IMR-90 (cell line): ENCODE results near the gene MYT1. TPM values are rescaled to one million over a fixed set of nuclear protein-coding genes. Genes with fewer than 3 reads are reported as not detected.

Experiments
- ATAC-seq: fragments of 200-7000 bp; cut with Tn5 transposase; 2 replicates; pipeline ENCODE4 v1.9.1; 2020; ENCODE audit warnings: low read depth, mild to moderate bottlenecking, moderate library complexity
- BruUV-seq: library from RNA; stranded (reverse); fragments of 400-500 nt; replicated peaks from 2 replicates; lab custom pipeline; 2021; lab: Mats Ljungman, UMichigan
- CTCF ChIA-PET: fragments of 300-600 bp; formaldehyde crosslinking; extraction: SDS; loops from one replicate; lab custom pipeline; 2021; ENCODE audit warnings: antibody characterized with exemption; lab: Yijun Ruan, JAX
- POLR2A ChIA-PET: fragments of 300-600 bp; sonication (Branson Sonifier 250); formaldehyde crosslinking; loops from one replicate; lab custom pipeline; 2022; ENCODE audit warnings: antibody characterized with exemption; ENCODE audit not compliant: unreplicated experiment; lab: Charles Lee
- DNase-seq: peaks from one replicate; pipeline ENCODE4 v3.0.0; 2013
- H2AFZ ChIP-seq: replicated peaks from 2 replicates; pipeline ENCODE3; 2013; ENCODE audit warnings: low read length, mild to moderate bottlenecking; ENCODE audit not compliant: poor library complexity
- H2AK5ac ChIP-seq: 2 replicates; pipeline ENCODE4 v1.6.1; 2013; ENCODE audit warnings: low read depth, low read length, inconsistent platforms
- H2AK9ac ChIP-seq: replicated peaks from 2 replicates; pipeline ENCODE3; 2013; ENCODE audit warnings: mild to moderate bottlenecking, low read depth, low read length, moderate library complexity; ENCODE audit not compliant: poor library complexity
- H2BK120ac ChIP-seq: 2 replicates; pipeline ENCODE4 v1.6.1; 2013; ENCODE audit warnings: low read depth, low read length, inconsistent platforms
- H2BK15ac ChIP-seq: 3 replicates; pipeline ENCODE4 v1.6.1; 2013; ENCODE audit warnings: low read depth, low read length, inconsistent platforms
- H2BK20ac ChIP-seq: 2 replicates; pipeline ENCODE4 v1.6.1; 2013; ENCODE audit warnings: low read depth, mild to moderate bottlenecking, inconsistent platforms, low read length, moderate library complexity
- H2BK5ac ChIP-seq: 2 replicates; pipeline ENCODE4 v1.6.1; 2013; ENCODE audit warnings: mild to moderate bottlenecking, low read depth, low read length, inconsistent platforms; ENCODE audit not compliant: poor library complexity, severe bottlenecking
- H3K14ac ChIP-seq: replicated peaks from 2 replicates; pipeline ENCODE4 v1.6.1; 2013; ENCODE audit warnings: low read depth, low read length, inconsistent platforms
- H3K18ac ChIP-seq: 2 replicates; pipeline ENCODE4 v1.6.1; 2013; ENCODE audit warnings: low read depth, low read length, control low read depth
- H3K23ac ChIP-seq: 2 replicates; pipeline ENCODE4 v1.6.1; 2013; ENCODE audit warnings: low read depth, low read length, inconsistent platforms
- H3K27ac ChIP-seq: 2 replicates; pipeline ENCODE4 v1.5.1; 2013; ENCODE audit warnings: mild to moderate bottlenecking, control low read depth, low read length; ENCODE audit not compliant: insufficient read depth
- H3K27me3 ChIP-seq: 2 replicates; pipeline ENCODE4 v1.6.1; 2013; ENCODE audit warnings: low read length; ENCODE audit not compliant: control insufficient read depth, insufficient read depth
- H3K36me3 ChIP-seq: 2 replicates; pipeline ENCODE4 v1.6.1; 2013; ENCODE audit warnings: low read length, mixed read lengths; ENCODE audit not compliant: control insufficient read depth, insufficient read depth
- H3K4ac ChIP-seq: 2 replicates; pipeline ENCODE4 v1.6.1; 2013; ENCODE audit warnings: low read depth, low read length, inconsistent platforms
- H3K4me1 ChIP-seq: 2 replicates; pipeline ENCODE4 v1.6.1; 2013; ENCODE audit warnings: low read length, mixed read lengths; ENCODE audit not compliant: control insufficient read depth, insufficient read depth
- H3K4me2 ChIP-seq: 2 replicates; pipeline ENCODE4 v1.6.1; 2013; ENCODE audit warnings: low read depth, mild to moderate bottlenecking, control low read depth, low read length, moderate library complexity
- H3K4me3 ChIP-seq: 2 replicates; pipeline ENCODE4 v1.5.1; 2013; ENCODE audit warnings: low read depth, mild to moderate bottlenecking, control low read depth, low read length, moderate library complexity; ENCODE audit not compliant: insufficient read depth
- H3K56ac ChIP-seq: 2 replicates; pipeline ENCODE4 v1.6.1; 2013; ENCODE audit warnings: low read length, inconsistent platforms; ENCODE audit not compliant: insufficient read depth; ENCODE audit errors: extremely low read depth
- H3K79me1 ChIP-seq, 2 experiments: 2 replicates each; pipeline ENCODE4 v1.6.1; 2013; ENCODE audit warnings: low read length in 2 of 2, inconsistent platforms in 1 of 2, low read depth in 1 of 2
- H3K9ac ChIP-seq: 2 replicates; pipeline ENCODE4 v1.6.1; 2013; ENCODE audit warnings: low read depth, low read length, control low read depth
- H3K9me1 ChIP-seq: 2 replicates; pipeline ENCODE4 v1.6.1; 2013; ENCODE audit warnings: low read length, inconsistent platforms; ENCODE audit not compliant: insufficient read depth
- H3K9me3 ChIP-seq: 2 replicates; pipeline ENCODE4 v1.6.1; 2013; ENCODE audit warnings: low read length; ENCODE audit not compliant: control insufficient read depth, insufficient read depth
- H4K20me1 ChIP-seq: 2 replicates; pipeline ENCODE4 v1.6.1; 2013; ENCODE audit warnings: low read length, inconsistent platforms; ENCODE audit not compliant: insufficient read depth
- H4K5ac ChIP-seq: 2 replicates; pipeline ENCODE4 v1.6.1; 2013; ENCODE audit warnings: mild to moderate bottlenecking, low read depth, low read length, control low read depth
- H4K8ac ChIP-seq, 2 experiments: 2 replicates each; pipeline ENCODE4 v1.6.1; 2013; ENCODE audit warnings: low read depth in 2 of 2, low read length in 2 of 2, control low read depth in 1 of 2, inconsistent platforms in 1 of 2
- H4K91ac ChIP-seq: 2 replicates; pipeline ENCODE4 v1.6.1; 2013; ENCODE audit warnings: low read depth, low read length, inconsistent platforms; ENCODE audit not compliant: insufficient read depth
- BHLHE40 ChIP-seq: fragments of 150-350 bp; IDR thresholded peaks from 2 replicates; pipeline ENCODE4 v1.6.1; 2016; ENCODE audit warnings: mild to moderate bottlenecking, low read depth, low read length
- CEBPB ChIP-seq: IDR thresholded peaks from 2 replicates; pipeline ENCODE4 v1.6.1; 2012; ENCODE audit warnings: low read depth, low read length, improper control_type of control experiment
- CHD1 ChIP-seq: IDR thresholded peaks from 2 replicates; pipeline ENCODE4 v1.6.1; 2012; ENCODE audit warnings: low read depth, low read length, improper control_type of control experiment
- FOS ChIP-seq: fragments of 150-350 bp; IDR thresholded peaks from 2 replicates; pipeline ENCODE4 v1.6.1; 2016; ENCODE audit warnings: low read depth, low read length
- MAFK ChIP-seq: IDR thresholded peaks from 2 replicates; pipeline ENCODE4 v1.6.1; 2012; ENCODE audit warnings: low read depth, low read length, improper control_type of control experiment
- MAZ ChIP-seq: IDR thresholded peaks from 2 replicates; pipeline ENCODE4 v1.6.1; 2012; ENCODE audit warnings: low read depth, mild to moderate bottlenecking, low read length, improper control_type of control experiment, moderate library complexity, borderline replicate concordance
- MXI1 ChIP-seq: IDR thresholded peaks from 2 replicates; pipeline ENCODE4 v1.6.1; 2012; ENCODE audit warnings: low read depth, mild to moderate bottlenecking, low read length, moderate library complexity, borderline replicate concordance
- POLR2A ChIP-seq: IDR thresholded peaks from 2 replicates; pipeline ENCODE4 v1.6.1; 2012; ENCODE audit warnings: mild to moderate bottlenecking, low read depth, low read length
- RAD21 ChIP-seq: IDR thresholded peaks from 2 replicates; pipeline ENCODE4 v1.6.1; 2012; ENCODE audit warnings: low read length, improper control_type of control experiment
- RCOR1 ChIP-seq: IDR thresholded peaks from 2 replicates; pipeline ENCODE4 v1.6.1; 2012; ENCODE audit warnings: mild to moderate bottlenecking, low read length, improper control_type of control experiment; ENCODE audit not compliant: insufficient replicate concordance
- RFX5 ChIP-seq: IDR thresholded peaks from 2 replicates; pipeline ENCODE4 v1.8.0; 2012; ENCODE audit warnings: low read depth, mild to moderate bottlenecking, low read length, moderate library complexity
- SMC3 ChIP-seq: fragments of 150-350 bp; IDR thresholded peaks from 2 replicates; pipeline ENCODE4 v1.6.1; 2016; ENCODE audit warnings: low read depth, mild to moderate bottlenecking, antibody characterized with exemption, low read length, moderate library complexity
- WGBS, 2 experiments: methylation state at CpG; one replicate each; pipeline versions ENCODE4 v1.1.5 to v1.1.7; 2013; ENCODE audit warnings: missing lambda C conversion rate in 2 of 2; ENCODE audit not compliant: insufficient read length in 1 of 2; ENCODE audit errors: extremely low coverage in 2 of 2; 5-methylcytosine and 5-hydroxymethylcytosine counted together
- dilution Hi-C: fragments of 300-500 bp; cut with HindIII; formaldehyde crosslinking; loops from one replicate; pipeline ENCODE4 v1.14.3; 2018; ENCODE audit warnings: low sequenced_read_pairs; ENCODE audit not compliant: unreplicated experiment
- in situ Hi-C: fragments of 300-500 bp; cut with MboI; formaldehyde crosslinking; loops from 3 replicates; pipeline ENCODE4 v1.14.3; 2019; ENCODE audit warnings: low sequenced_read_pairs, inconsistent platforms, mixed read lengths
- intact Hi-C: fragments of 100-400 bp; cut with micrococcal nuclease; formaldehyde crosslinking; loops from 2 replicates; pipeline ENCODE4 v1.10.0; 2022
- polyA plus RNA-seq, 3 experiments: library from polyadenylated mRNA; depleted of rRNA; stranded (reverse); fragments of >200 nt; gene quantifications; 2 replicates each; pipeline ENCODE4 v1.2.3, GENCODE V29; 2012; ENCODE audit warnings: low replicate concordance in 1 of 3
- total RNA-seq: library from RNA; depleted of rRNA; stranded (reverse); fragments of >200 nt; gene quantifications from 2 replicates; pipeline ENCODE4 v1.2.3, GENCODE V29; 2012
- TF ChIP-seq, protein P1 (sequence below): fragments of 150-350 bp; IDR thresholded peaks from 2 replicates; pipeline ENCODE4 v1.6.1; 2016; ENCODE audit warnings: low read depth, mild to moderate bottlenecking, low read length, moderate library complexity, borderline replicate concordance

MYT1 gene
- total and polyA plus RNA-seq, 2 of the 4 experiments (the other 2 are of a cell fraction) = not detected

DNA sequence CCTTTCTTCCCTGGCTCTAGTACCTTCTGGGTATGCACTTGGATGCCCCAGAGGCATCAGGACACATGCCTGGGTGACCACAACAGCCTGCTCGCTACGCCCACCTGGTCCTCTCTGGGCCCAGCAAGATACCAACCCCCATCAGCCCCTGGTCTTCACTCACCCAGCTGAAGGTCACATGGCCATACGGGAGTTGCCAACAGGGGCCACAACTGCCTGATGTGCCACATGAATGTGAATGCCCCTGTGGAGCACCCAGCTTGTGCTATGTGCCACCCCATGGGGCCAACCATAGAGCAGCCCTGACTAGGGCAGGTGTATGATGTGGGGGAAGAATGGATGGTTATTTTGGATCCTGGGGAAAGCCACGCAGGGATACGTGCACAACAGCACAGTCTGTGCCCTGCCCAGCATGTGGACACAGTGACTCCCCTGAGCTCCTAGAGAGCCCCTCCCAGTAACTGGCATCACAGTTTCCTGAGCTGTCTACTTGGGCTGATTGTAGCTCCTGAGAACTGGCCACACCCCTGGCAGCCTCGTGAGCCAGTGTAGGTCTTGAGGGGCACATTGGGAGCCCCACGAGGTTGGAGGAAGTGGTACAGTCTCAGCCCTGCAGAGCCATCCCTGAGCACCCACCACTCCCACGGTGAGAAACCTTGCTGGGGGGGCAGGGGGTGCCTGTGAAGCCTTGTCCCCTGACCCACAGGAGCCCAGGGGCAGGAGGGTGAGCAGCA, 80.8 kb downstream of the MYT1 start:
- no peak overlapping the region for H3K4ac ChIP-seq
- TF ChIP-seq MXI1 (no peak), RFX5 (no peak), BHLHE40 (no peak), CEBPB (no peak), RAD21 (no peak), CHD1 (no peak), MAFK (no peak), POLR2A (no peak), MAZ (no peak), SMC3 (no peak), RCOR1 (no peak), FOS (no peak)
- TF ChIP-seq, protein P1, sequence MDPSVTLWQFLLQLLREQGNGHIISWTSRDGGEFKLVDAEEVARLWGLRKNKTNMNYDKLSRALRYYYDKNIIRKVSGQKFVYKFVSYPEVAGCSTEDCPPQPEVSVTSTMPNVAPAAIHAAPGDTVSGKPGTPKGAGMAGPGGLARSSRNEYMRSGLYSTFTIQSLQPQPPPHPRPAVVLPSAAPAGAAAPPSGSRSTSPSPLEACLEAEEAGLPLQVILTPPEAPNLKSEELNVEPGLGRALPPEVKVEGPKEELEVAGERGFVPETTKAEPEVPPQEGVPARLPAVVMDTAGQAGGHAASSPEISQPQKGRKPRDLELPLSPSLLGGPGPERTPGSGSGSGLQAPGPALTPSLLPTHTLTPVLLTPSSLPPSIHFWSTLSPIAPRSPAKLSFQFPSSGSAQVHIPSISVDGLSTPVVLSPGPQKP = no peak
- H3K4me2 ChIP-seq = no peak overlapping the region
- peaks cover 57% of the 10 kb centered on the region for H3K27me3 ChIP-seq
- no peak overlapping the region for H3K23ac ChIP-seq
- no peaks in the 10 kb centered on the region for H4K20me1 ChIP-seq
- no peak overlapping the region for H2AK5ac ChIP-seq
- H3K36me3 ChIP-seq = no peaks in the 10 kb centered on the region
- H2AFZ ChIP-seq = no peak overlapping the region
- H3K9ac ChIP-seq = no peak overlapping the region
- in situ Hi-C loops = no loop called here
- H3K56ac ChIP-seq = no peak overlapping the region
- H4K91ac ChIP-seq = no peak overlapping the region
- POLR2A ChIA-PET = no interaction called here
- no peak for ATAC-seq
- BruUV-seq = no TSS peak
- H3K18ac ChIP-seq = no peak overlapping the region
- no peaks in the 10 kb centered on the region for H3K79me1 ChIP-seq
- H3K14ac ChIP-seq = no peak overlapping the region
- H2BK5ac ChIP-seq = no peak overlapping the region
- no peaks in the 10 kb centered on the region for H3K9me3 ChIP-seq
- CTCF ChIA-PET = no interaction called here
- no peak overlapping the region for H2AK9ac ChIP-seq
- dilution Hi-C loops = no loop called here
- no peak overlapping the region for H2BK15ac ChIP-seq
- no peaks in the 10 kb centered on the region for H3K9me1 ChIP-seq
- no peak overlapping the region for H2BK20ac ChIP-seq
- H3K27ac ChIP-seq = no peak overlapping the region
- DNase-seq = no peak
- no peak overlapping the region for H3K4me3 ChIP-seq
- no peak overlapping the region for H2BK120ac ChIP-seq
- intact Hi-C loops = no loop called here
- no peak overlapping the region for H4K8ac ChIP-seq
- no CpG with 5 or more reads among the region's 8 CpGs for WGBS, 2 experiments
- H3K4me1 ChIP-seq = no peaks in the 10 kb centered on the region
- H4K5ac ChIP-seq = no peak overlapping the region
